Hematopoietic multipotent progenitor cell treated with erythropoietin and hydrocortisone succinate and interleukin-3 and kit ligand, for 17 days (in vitro differentiated cells): ENCODE data around the gene ZCCHC4.
A peak's percentile ranks its signal among the peaks of the same experiment; 100 is the strongest.
"Not testable (repeated sequence)": the region's sequence is repeated elsewhere in the genome, so short reads cannot be mapped to it uniquely, and the experiment has no call there.

ENCODE experiments used
- DNase-seq: peaks from one replicate; pipeline ENCODE4 v3.0.0-alpha.2; 2015; ENCODE audit warnings: low spot score

Gene ZCCHC4

DNA sequence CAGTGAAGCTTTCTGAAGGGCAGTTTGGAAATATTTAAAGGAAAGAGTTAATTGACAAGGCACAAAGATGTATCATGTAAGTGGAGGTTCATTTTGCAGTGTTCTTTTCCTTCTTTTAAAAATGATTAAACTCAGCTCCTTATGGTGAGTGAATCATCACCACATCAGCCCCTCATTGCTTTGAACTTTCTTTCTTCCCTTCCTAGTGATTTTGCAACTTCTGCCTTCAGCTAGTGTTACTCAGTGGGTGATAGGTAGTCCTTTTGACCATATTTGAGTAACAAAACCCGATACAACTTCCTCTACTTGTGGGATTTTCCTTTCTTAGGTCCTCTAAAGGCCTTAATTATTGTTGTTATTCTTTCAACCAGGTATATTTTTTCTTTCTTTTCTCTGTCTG lies 8.2 kb downstream of the ZCCHC4 start:
- no peak for DNase-seq

GRCh38 chr4:25321703-25322102 lies 9.1 kb downstream of the ZCCHC4 start:
- DNase-seq: no peak

GRCh38 chr4:25328463-25328862 lies 15.9 kb downstream of the ZCCHC4 start:
- not testable (repeated sequence) for DNase-seq

DNA sequence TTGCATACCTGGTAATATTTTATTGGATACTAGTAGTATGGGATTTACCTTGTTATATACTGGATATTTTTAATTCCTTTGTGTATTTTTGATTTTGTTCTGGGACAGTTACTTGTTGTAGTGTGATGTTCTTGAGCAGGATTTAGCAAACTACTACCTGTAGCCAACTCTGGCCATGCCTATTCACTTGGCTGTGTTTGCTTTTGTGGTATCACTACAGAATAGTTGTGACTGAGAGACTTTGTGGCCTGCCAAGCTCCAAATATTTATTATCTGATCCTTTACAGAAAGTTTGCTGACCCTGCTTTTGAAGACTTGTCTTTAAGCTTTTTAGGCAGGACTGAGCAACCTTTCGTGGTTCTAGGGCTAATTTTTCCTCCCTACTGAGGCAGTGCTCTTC lies 17.8 kb downstream of the ZCCHC4 start:
- DNase-seq: no peak

GRCh38 chr4:25330905-25331808 lies 18.6 kb downstream of the ZCCHC4 start:
- no peak for DNase-seq

DNA sequence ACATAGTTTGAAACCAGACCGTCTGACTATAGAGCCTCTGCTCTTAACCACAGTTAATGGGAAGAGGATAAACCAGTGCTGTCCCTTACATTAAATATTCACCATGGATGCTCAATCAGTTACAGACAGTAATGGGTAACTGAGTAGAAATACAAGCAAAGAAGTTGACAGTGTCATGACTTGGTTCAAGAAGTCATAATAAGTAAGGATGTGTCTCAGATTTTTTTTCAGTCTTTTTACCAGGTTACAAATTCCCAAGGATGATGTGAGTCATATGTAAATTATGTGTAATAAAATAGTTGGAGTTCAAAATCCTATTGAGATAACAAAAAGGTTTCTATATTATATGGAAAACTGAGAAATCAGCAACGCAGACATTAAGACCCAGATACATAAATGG lies 31.1 kb downstream of the ZCCHC4 start:
- no peak for DNase-seq

- no peak for DNase-seq
Measured at GRCh38 chr4:25345744-25346143, 33.2 kb downstream of the ZCCHC4 start.

DNA sequence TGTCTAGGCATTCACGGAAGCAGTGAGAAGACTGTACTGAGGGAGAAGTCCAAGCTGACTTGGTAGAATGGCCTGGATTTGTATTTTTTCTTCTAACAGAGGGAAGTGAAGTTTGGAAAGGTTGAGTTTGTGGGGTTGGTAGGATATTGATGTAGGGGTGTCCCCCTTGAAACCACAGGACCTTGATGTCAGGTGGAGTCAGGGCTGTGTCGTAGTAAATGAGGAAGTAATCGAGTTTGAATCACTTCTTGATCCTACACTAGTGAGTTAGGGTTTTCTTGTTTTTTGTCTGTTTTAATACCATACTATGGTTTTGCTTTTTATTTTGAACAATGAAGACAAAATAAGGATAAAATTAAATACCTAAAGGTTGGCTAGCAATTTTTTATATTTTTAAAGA lies 34.3 kb downstream of the ZCCHC4 start:
- no peak for DNase-seq

GRCh38 chr4:25347473-25347872 lies 34.9 kb downstream of the ZCCHC4 start:
- DNase-seq: no peak

- DNase-seq: no peak
Measured at GRCh38 chr4:25347971-25348370, 35.4 kb downstream of the ZCCHC4 start.

DNA sequence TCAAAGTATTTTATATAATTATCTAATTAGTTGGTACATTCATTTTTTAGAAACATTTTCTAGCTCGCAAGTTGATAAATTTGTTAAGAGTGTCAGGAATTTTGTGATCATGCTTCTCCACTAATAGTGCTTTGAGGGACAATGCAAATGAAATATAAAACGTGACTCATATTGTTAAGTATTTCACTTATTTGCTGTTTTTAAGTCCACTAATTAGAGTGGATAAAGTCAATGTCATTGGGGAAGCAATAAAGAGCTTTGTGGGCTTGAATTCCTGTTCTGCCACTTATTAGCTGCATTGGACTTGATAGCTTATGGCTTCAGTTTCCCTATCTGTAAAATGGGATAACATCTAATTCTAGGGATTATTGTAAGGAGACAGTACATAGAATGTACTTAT lies 38.0 kb downstream of the ZCCHC4 start:
- DNase-seq: no peak

DNA sequence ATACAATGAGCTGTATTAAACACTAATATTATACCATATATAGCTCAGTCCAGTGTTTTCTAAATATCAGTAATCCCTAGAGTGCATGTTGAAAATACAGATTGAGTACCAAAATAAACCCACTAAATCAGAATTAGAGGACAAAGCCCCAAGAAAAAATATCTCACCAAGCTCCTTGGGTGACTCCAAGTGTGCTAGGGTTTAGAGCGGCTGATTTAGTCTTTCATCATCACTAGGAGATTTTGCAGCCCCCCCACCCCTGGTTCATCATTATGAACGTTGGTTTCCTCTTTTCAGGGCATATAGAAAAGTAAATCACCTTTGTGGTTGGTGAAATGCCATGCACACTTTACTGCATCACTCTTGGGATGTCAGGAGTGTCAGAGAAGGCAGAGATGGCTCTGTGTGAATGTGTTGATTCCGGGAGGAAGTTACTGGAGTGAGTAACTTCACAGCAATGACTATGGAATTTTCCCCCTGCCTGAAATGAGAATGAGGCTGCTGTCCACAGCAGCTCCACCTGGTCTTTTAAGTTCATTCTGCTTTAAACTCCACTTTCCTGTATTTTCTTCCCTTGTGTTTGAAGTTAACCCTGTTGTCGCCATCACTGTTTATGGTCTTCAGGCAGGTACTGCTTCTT lies 39.3 kb downstream of the ZCCHC4 start:
- no peak for DNase-seq

GRCh38 chr4:25356068-25356467 lies 43.5 kb downstream of the ZCCHC4 start:
- no peak for DNase-seq

GRCh38 chr4:25358515-25359275 lies 46.1 kb downstream of the ZCCHC4 start:
- no peak for DNase-seq

GRCh38 chr4:25361253-25361652 lies 48.7 kb downstream of the ZCCHC4 start:
- DNase-seq: no peak

- DNase-seq: peak; percentile 58
Measured at GRCh38 chr4:25367004-25367621, 54.5 kb downstream of the ZCCHC4 start.

GRCh38 chr4:25367877-25368276 lies 55.3 kb downstream of the ZCCHC4 start:
- no peak for DNase-seq

GRCh38 chr4:25368315-25368714 lies 55.7 kb downstream of the ZCCHC4 start:
- DNase-seq: no peak

DNA sequence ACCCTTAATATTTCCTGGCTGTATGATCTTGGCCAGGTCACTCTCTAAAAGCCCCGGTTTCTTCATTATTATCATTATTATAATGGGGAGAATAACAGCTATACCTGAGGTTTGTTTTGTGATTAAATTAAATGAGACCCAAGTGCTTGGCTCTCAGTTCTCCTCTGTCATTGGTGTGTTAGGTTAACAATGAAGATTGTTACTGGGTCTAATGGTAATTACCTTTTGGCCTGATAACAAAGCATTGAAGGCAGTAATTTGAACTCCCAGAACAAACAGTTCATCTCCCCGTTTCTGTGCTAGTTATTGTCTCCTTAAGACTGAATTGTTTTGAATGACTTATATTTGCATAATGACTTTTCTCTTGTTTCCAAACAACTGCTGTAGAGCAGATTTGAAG lies 57.7 kb downstream of the ZCCHC4 start:
- DNase-seq: no peak

DNA sequence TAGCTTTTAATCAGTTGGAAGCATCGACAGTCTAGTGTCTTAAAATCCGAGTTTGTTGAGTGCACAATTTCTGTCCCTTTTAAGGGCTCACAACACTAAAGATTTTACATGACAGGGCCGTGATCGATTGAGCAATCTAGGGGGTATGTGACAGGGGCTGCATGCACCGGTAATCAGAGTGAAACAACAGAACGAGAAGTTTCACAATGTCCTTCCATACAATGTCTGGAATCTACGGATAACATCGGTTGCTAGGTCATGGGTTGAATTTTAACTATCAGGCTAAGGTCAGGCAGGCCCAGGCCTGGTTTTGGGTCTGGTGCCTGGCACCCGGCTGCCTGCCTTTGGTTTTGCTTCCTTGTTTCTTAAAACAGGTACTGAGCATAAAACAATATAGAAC lies 60.0 kb downstream of the ZCCHC4 start:
- not testable (repeated sequence) for DNase-seq

- DNase-seq: peak; percentile 83
Measured at GRCh38 chr4:25376754-25377571, 64.4 kb downstream of the ZCCHC4 start, which contains the start of gene ANAPC4. Gene ANAPC4 (plus strand): TSS chr4:25377263. CDS start chr4:25377428, 165 bp downstream.
